Neural cell (in vitro differentiated cells): ENCODE results near the gene SOCS2. TPM values are rescaled to one million over a fixed set of nuclear protein-coding genes. Genes with fewer than 3 reads are reported as not detected.

ENCODE experiments used
- H2AFZ ChIP-seq: fragments of 200-600, 300-800 bp; sonication (generic), shearing (Covaris generic); 2 replicates; pipeline ENCODE4 v1.6.0; 2014; ENCODE audit warnings: low read depth, mild to moderate bottlenecking, antibody characterized with exemption, low read length, moderate library complexity
- H3F3A ChIP-seq: fragments of 200-600 bp; shearing (Covaris generic); 2 replicates; pipeline ENCODE4 v1.6.1; 2016; ENCODE audit warnings: mild to moderate bottlenecking, moderate library complexity, mixed read lengths, antibody characterized with exemption, low read length; ENCODE audit not compliant: insufficient read depth, poor library complexity, severe bottlenecking
- H3K27ac ChIP-seq: fragments of 200-600, 300-800 bp; sonication (generic), shearing (Covaris generic); 2 replicates; pipeline ENCODE4 v1.5.1; 2014; ENCODE audit warnings: mild to moderate bottlenecking, low read length, moderate library complexity
- H3K27me3 ChIP-seq: fragments of 300-800, 200-600 bp; sonication (generic), shearing (Covaris generic); 2 replicates; pipeline ENCODE4 v1.6.0; 2014; ENCODE audit warnings: mild to moderate bottlenecking, low read depth, low read length, moderate library complexity; ENCODE audit not compliant: insufficient read depth
- H3K36me3 ChIP-seq: fragments of 300-800, 200-600 bp; sonication (generic), shearing (Covaris generic); 2 replicates; pipeline ENCODE4 v1.5.1; 2014; ENCODE audit warnings: mild to moderate bottlenecking, antibody characterized with exemption, low read length, moderate library complexity; ENCODE audit not compliant: insufficient read depth
- H3K4me2 ChIP-seq: fragments of 300-800, 200-600 bp; sonication (generic), shearing (Covaris generic); 2 replicates; pipeline ENCODE4 v1.6.0; 2014; ENCODE audit warnings: mild to moderate bottlenecking, low read length
- H3K4me3 ChIP-seq: fragments of 300-800, 200-600 bp; sonication (generic), shearing (Covaris generic); 2 replicates; pipeline ENCODE4 v1.5.1; 2014; ENCODE audit warnings: mild to moderate bottlenecking, low read length, moderate library complexity
- H3K79me2 ChIP-seq: fragments of 200-600 bp; shearing (Covaris generic); replicated peaks from 2 replicates; pipeline ENCODE4 v1.6.0; 2014; ENCODE audit warnings: mild to moderate bottlenecking, low read length, moderate library complexity; ENCODE audit not compliant: insufficient read depth
- H3K9ac ChIP-seq: fragments of 300-800, 200-600 bp; sonication (generic), shearing (Covaris generic); 2 replicates; pipeline ENCODE4 v1.6.1; 2016; ENCODE audit warnings: mild to moderate bottlenecking, low read length, mixed read lengths
- H3K9me2 ChIP-seq: fragments of 200-600 bp; shearing (Covaris generic); 2 replicates; pipeline ENCODE4 v1.6.1; 2016; ENCODE audit warnings: mild to moderate bottlenecking, low read length, mixed read lengths; ENCODE audit not compliant: insufficient read depth
- H3K9me3 ChIP-seq: fragments of 200-600, 300-800 bp; sonication (generic), shearing (Covaris generic); 2 replicates; pipeline ENCODE4 v1.6.1; 2016; ENCODE audit warnings: mild to moderate bottlenecking, mixed run types, low read length, moderate library complexity, mixed read lengths
- H4K20me1 ChIP-seq: fragments of 200-600 bp; shearing (Covaris generic); 2 replicates; pipeline ENCODE4 v1.6.1; 2016; ENCODE audit warnings: mild to moderate bottlenecking, mixed run types; ENCODE audit not compliant: insufficient read depth
- EP300 ChIP-seq: fragments of 450-650 bp; conservative IDR thresholded peaks from 2 replicates; pipeline ENCODE4 v1.6.1; 2014; ENCODE audit warnings: antibody characterized with exemption, mild to moderate bottlenecking, moderate library complexity; ENCODE audit not compliant: poor library complexity, severe bottlenecking
- EZH2 ChIP-seq: fragments of 200-600, 300-800 bp; shearing (Covaris generic), sonication (generic); IDR thresholded peaks from 2 replicates; pipeline ENCODE4 v1.6.1; 2014; ENCODE audit warnings: antibody characterized with exemption, low read length, borderline replicate concordance, mild to moderate bottlenecking; ENCODE audit not compliant: insufficient read depth, poor library complexity, severe bottlenecking
- MXI1 ChIP-seq: fragments of 450-650 bp; conservative IDR thresholded peaks from 2 replicates; pipeline ENCODE4 v1.6.1; 2014; ENCODE audit warnings: antibody characterized with exemption, mild to moderate bottlenecking; ENCODE audit not compliant: poor library complexity, severe bottlenecking
- POLR2AphosphoS5 ChIP-seq: IDR thresholded peaks from 2 replicates; pipeline ENCODE4 v1.6.1; 2012
- RAD21 ChIP-seq: fragments of 450-650 bp; conservative IDR thresholded peaks from 2 replicates; pipeline ENCODE4 v1.6.1; 2014; ENCODE audit warnings: antibody characterized with exemption, mild to moderate bottlenecking, moderate library complexity
- REST ChIP-seq: IDR thresholded peaks from 2 replicates; pipeline ENCODE4 v1.6.1; 2012; ENCODE audit warnings: borderline replicate concordance
- SMC3 ChIP-seq: fragments of 450-650 bp; conservative IDR thresholded peaks from 2 replicates; pipeline ENCODE4 v1.6.1; 2014; ENCODE audit warnings: antibody characterized with exemption, mild to moderate bottlenecking, moderate library complexity; ENCODE audit not compliant: poor library complexity
- TAF1 ChIP-seq: IDR thresholded peaks from 2 replicates; pipeline ENCODE4 v1.6.1; 2012; ENCODE audit warnings: low read depth
- polyA plus RNA-seq: library from polyadenylated mRNA; depleted of rRNA; stranded (reverse); fragments of >200 nt; gene quantifications from 2 replicates; pipeline ENCODE4 v1.2.3, GENCODE V29; 2014
- TF ChIP-seq, protein P1 (sequence below): fragments of 450-650 bp; IDR thresholded peaks from 2 replicates; pipeline ENCODE4 v1.5.1; 2014; ENCODE audit warnings: antibody characterized with exemption, mild to moderate bottlenecking, moderate library complexity; ENCODE audit not compliant: poor library complexity, severe bottlenecking

Gene SOCS2
- polyA plus RNA-seq, 1 donor from 2014 or later, result 119 TPM

GRCh38 chr12:93609281-93610192 lies 37.1 kb downstream of the SOCS2 start:
- no peak for TF ChIP-seq EP300
- no peak for TF ChIP-seq TAF1
- TF ChIP-seq SMC3, result no peak
- no peak for TF ChIP-seq REST
- TF ChIP-seq, protein P1, sequence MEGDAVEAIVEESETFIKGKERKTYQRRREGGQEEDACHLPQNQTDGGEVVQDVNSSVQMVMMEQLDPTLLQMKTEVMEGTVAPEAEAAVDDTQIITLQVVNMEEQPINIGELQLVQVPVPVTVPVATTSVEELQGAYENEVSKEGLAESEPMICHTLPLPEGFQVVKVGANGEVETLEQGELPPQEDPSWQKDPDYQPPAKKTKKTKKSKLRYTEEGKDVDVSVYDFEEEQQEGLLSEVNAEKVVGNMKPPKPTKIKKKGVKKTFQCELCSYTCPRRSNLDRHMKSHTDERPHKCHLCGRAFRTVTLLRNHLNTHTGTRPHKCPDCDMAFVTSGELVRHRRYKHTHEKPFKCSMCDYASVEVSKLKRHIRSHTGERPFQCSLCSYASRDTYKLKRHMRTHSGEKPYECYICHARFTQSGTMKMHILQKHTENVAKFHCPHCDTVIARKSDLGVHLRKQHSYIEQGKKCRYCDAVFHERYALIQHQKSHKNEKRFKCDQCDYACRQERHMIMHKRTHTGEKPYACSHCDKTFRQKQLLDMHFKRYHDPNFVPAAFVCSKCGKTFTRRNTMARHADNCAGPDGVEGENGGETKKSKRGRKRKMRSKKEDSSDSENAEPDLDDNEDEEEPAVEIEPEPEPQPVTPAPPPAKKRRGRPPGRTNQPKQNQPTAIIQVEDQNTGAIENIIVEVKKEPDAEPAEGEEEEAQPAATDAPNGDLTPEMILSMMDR, result no peak
- TF ChIP-seq RAD21, result no peak
- no peak for TF ChIP-seq MXI1
- TF ChIP-seq POLR2AphosphoS5, result no peak
- TF ChIP-seq EZH2, result no peak
- no peaks in the 10 kb centered on the region for H3K79me2 ChIP-seq
- no peaks in the 10 kb centered on the region for H4K20me1 ChIP-seq
- H3K9ac ChIP-seq, result no peak overlapping the region
- H3K9me3 ChIP-seq, result no peaks in the 10 kb centered on the region
- no peak overlapping the region for H2AFZ ChIP-seq
- no peak overlapping the region for H3K4me2 ChIP-seq
- H3K36me3 ChIP-seq, result no peaks in the 10 kb centered on the region
- no peaks in the 10 kb centered on the region for H3K27me3 ChIP-seq
- H3K4me3 ChIP-seq, result no peak overlapping the region
- H3K9me2 ChIP-seq, result no peaks in the 10 kb centered on the region
- H3K27ac ChIP-seq, result no peak overlapping the region
- H3F3A ChIP-seq, result no peaks in the 10 kb centered on the region

DNA sequence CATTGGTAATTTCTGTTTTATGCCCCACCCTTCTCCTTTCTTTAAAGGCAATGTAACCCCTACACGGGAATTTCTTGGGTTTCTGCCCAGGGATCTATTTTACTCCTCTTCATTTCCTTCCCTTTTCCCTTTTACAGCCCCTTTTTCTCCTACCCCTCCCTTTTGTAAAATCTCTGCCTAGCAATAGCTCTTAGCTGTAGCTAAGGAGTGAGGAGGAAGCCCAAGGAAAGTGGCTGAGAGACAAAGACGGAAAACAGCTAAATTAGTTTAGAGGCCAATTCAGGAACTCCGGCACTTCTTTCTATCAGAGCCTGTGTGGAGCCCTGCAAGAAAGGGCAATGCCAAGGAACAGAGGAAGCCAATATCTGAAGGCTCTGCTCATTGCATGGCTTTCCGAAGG lies 40.3 kb downstream of the SOCS2 start:
- Histone ChIP-seq H3K79me2 (no peaks in the 10 kb centered on the region), H3K4me3 (no peak overlapping the region), H3K4me2 (no peak overlapping the region), H3K27ac (no peak overlapping the region), H2AFZ (no peak overlapping the region), H3K9me3 (no peaks in the 10 kb centered on the region), H3K27me3 (no peaks in the 10 kb centered on the region), H3K9me2 (no peaks in the 10 kb centered on the region), H3F3A (no peaks in the 10 kb centered on the region), H3K36me3 (no peaks in the 10 kb centered on the region), H4K20me1 (no peaks in the 10 kb centered on the region), H3K9ac (no peak overlapping the region)
- TF ChIP-seq REST, result no peak
- TF ChIP-seq EZH2, result no peak
- TF ChIP-seq, protein P1, result no peak
- no peak for TF ChIP-seq TAF1
- TF ChIP-seq SMC3, result no peak
- no peak for TF ChIP-seq POLR2AphosphoS5
- no peak for TF ChIP-seq EP300
- TF ChIP-seq RAD21, result no peak
- TF ChIP-seq MXI1, result no peak
